Left ventricle myocardium inferior (tissue), 1 donor: ENCODE results near the gene DIAPH2. TPM values are rescaled to one million over a fixed set of nuclear protein-coding genes. Genes with fewer than 3 reads are reported as not detected.

Experiments
- DNase-seq: peaks from one replicate; pipeline ENCODE4 v3.0.0-alpha.2; 2020
- H3K27ac ChIP-seq: fragments of 200-600 bp; replicated peaks from 2 replicates; pipeline ENCODE4 v1.8.0; 2021
- H3K27me3 ChIP-seq: fragments of 200-600 bp; 2 replicates; pipeline ENCODE4 v1.8.0; 2021; ENCODE audit warnings: low read depth
- H3K36me3 ChIP-seq: fragments of 200-600 bp; 2 replicates; pipeline ENCODE4 v1.8.0; 2021
- H3K4me1 ChIP-seq: fragments of 200-600 bp; 2 replicates; pipeline ENCODE4 v1.8.0; 2021
- H3K4me3 ChIP-seq: fragments of 200-600 bp; 2 replicates; pipeline ENCODE4 v1.8.0; 2021; ENCODE audit warnings: mild to moderate bottlenecking, moderate library complexity
- H3K9me3 ChIP-seq: fragments of 200-600 bp; replicated peaks from 2 replicates; pipeline ENCODE4 v1.8.0; 2021
- intact Hi-C: fragments of 100-400 bp; cut with micrococcal nuclease; formaldehyde crosslinking; loops from one replicate; pipeline ENCODE4 v1.11.0; 2022
- total RNA-seq: library from RNA; stranded (reverse); fragmentation: NEBNext Ultra II Directional; extraction: Animal tissue kit (Norgen Biotek cat#: 25700); gene quantifications from one replicate; pipeline ENCODE4 v1.2.1, GENCODE V29; 2021
- TF ChIP-seq, protein P1 (sequence below): fragments of 200-600 bp; IDR thresholded peaks from 2 replicates; pipeline ENCODE4 v1.8.0; 2021; ENCODE audit warnings: antibody characterized with exemption, mild to moderate bottlenecking, borderline replicate concordance
- donor health status: DM: no; HTN: yes; CAD: no; lungs with severe emphysema.

Gene DIAPH2
- total RNA-seq, 1 donor from 2014 or later = 9.3 TPM

DNA sequence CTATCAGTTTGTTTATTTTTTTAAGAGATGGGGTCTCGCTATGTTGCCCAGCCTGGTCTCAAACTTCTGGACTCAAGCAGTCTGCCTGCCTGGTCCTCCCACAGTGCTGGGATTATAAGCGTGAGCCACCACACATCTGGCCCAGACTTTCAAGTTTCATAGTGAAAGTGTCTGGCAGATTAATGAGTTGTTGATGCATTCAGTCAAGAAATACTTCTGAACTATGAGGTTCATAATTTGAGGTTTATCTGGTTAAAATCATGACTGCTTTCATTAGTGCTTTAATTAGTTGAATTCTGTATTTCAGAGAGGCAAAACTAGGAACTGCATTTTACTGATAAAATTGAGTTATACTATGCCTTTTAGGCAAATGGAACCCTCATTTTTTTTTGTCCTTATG is 837.7 kb downstream of the DIAPH2 start:
- intact Hi-C loops = no loop called here

DNA sequence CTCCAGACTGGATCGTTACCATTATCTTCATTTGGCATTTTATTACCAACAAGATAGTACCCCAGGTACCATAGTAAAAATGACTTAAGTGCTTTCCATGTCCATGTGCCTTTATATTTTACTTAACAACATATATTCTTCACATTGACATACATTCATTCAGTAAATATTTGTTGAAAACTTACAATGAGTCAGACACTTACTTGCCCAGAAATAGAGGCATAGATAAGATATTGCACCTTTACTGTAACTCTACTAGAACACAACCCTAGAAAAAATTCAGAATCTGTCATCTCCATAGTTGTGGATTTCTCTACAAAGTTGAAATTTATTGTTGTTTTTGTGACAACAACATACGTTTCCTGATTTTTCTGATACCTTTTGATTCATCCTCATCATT is 839.7 kb downstream of the DIAPH2 start:
- Histone ChIP-seq H3K9me3 (peaks cover 1% of the 10 kb centered on the region), H3K27ac (no peak overlapping the region), H3K27me3 (no peaks in the 10 kb centered on the region), H3K36me3 (no peaks in the 10 kb centered on the region), H3K4me1 (no peaks in the 10 kb centered on the region), H3K4me3 (no peak overlapping the region)
- intact Hi-C loops = no loop called here
- TF ChIP-seq, protein P1, sequence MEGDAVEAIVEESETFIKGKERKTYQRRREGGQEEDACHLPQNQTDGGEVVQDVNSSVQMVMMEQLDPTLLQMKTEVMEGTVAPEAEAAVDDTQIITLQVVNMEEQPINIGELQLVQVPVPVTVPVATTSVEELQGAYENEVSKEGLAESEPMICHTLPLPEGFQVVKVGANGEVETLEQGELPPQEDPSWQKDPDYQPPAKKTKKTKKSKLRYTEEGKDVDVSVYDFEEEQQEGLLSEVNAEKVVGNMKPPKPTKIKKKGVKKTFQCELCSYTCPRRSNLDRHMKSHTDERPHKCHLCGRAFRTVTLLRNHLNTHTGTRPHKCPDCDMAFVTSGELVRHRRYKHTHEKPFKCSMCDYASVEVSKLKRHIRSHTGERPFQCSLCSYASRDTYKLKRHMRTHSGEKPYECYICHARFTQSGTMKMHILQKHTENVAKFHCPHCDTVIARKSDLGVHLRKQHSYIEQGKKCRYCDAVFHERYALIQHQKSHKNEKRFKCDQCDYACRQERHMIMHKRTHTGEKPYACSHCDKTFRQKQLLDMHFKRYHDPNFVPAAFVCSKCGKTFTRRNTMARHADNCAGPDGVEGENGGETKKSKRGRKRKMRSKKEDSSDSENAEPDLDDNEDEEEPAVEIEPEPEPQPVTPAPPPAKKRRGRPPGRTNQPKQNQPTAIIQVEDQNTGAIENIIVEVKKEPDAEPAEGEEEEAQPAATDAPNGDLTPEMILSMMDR = no peak
- DNase-seq = no peak

More for the DNA sequence above, 837.7 kb downstream of the DIAPH2 start:
- no peak overlapping the region for H3K27ac ChIP-seq
- TF ChIP-seq, protein P1 = no peak
- no peaks in the 10 kb centered on the region for H3K4me1 ChIP-seq
- no peaks in the 10 kb centered on the region for H3K27me3 ChIP-seq
- H3K9me3 ChIP-seq = no peaks in the 10 kb centered on the region
- no peaks in the 10 kb centered on the region for H3K36me3 ChIP-seq
- no peak overlapping the region for H3K4me3 ChIP-seq
- DNase-seq = no peak

DNA sequence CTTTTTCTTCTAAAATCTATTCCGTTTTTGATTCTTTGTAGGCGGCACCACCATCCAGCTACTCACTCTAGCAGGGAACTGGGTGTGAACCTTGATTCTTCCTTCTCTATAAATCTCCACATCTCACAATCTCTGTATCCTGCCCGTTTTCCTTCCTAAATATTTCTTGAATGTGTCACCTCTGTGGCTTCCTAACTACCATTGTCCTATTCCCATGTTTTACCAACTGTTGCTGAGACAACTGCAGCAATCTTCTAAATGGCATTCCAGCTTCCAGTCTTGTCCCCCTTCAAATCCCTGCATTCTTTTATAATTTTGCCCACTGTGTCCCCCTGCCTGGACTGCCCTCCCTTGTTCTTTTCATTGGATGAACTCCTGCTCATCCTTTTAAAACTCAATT is 840.4 kb downstream of the DIAPH2 start:
- DNase-seq = no peak
- TF ChIP-seq, protein P1 = no peak
- H3K27ac ChIP-seq = no peak overlapping the region
- H3K9me3 ChIP-seq = peaks cover 8% of the 10 kb centered on the region
- intact Hi-C loops = no loop called here
- H3K4me1 ChIP-seq = no peaks in the 10 kb centered on the region
- no peak overlapping the region for H3K4me3 ChIP-seq
- no peaks in the 10 kb centered on the region for H3K36me3 ChIP-seq
- H3K27me3 ChIP-seq = no peaks in the 10 kb centered on the region

DNA sequence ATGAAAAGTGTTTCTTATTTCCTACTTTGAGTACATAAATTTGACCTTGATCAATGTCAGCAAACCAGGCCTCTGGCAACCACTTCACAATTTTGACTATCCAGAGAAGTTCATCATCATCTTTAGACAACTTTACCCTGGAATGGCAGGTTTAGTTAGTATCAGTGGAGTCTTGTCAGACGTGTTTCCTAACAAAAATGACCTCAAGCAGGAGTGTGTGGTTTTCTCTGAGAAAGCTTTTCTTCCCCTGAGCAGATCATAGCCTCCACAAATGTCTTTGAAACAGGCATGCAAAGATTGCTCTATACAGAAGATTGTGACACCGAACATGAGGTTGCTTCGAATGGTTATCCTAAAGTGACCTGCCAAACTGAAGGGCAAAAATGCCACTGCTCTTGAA is 841.3 kb downstream of the DIAPH2 start:
- H3K36me3 ChIP-seq = no peaks in the 10 kb centered on the region
- TF ChIP-seq, protein P1 = no peak
- intact Hi-C loops = no loop called here
- peaks cover 18% of the 10 kb centered on the region for H3K9me3 ChIP-seq
- no peak overlapping the region for H3K4me3 ChIP-seq
- DNase-seq = no peak
- H3K27ac ChIP-seq = no peak overlapping the region
- H3K27me3 ChIP-seq = no peaks in the 10 kb centered on the region
- H3K4me1 ChIP-seq = no peaks in the 10 kb centered on the region

DNA sequence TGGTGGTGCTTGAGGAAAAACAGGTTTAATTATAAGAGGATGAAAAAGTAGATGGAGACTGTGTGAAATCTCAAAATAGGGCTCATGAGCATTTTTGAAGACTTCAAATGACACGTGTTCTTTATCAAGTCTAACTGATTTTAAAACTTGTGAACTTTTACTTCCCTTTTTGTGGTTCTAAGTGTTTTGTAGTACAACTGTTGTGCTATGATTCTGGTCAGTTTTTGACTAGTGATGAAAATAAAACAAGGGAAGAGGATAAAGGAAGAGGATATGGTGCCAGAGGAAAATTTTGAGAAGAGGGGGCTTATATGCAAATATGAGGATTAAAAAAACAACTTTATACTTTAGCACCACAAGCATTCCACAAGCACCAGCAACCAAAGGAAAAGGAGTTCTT is 843.1 kb downstream of the DIAPH2 start:
- Histone ChIP-seq H3K27ac (no peak overlapping the region), H3K27me3 (no peaks in the 10 kb centered on the region), H3K36me3 (no peaks in the 10 kb centered on the region), H3K4me1 (no peaks in the 10 kb centered on the region), H3K4me3 (no peak overlapping the region), H3K9me3 (peaks cover 22% of the 10 kb centered on the region)
- DNase-seq = no peak
- intact Hi-C loops = no loop called here
- TF ChIP-seq, protein P1 = no peak
